Stimulated activated CD8-positive, alpha-beta memory T cell treated with anti-CD3 and anti-CD28 coated beads, Interleukin-4, amount 100 ng/mL, for 1 hour (primary cell): ENCODE data around the gene CD99.
A peak's percentile ranks its signal among the peaks of the same experiment; 100 is the strongest.

Experiments used
- DNase-seq, 2 donors: peaks; one replicate each; pipeline ENCODE4 v3.0.0-alpha.2; 2020; ENCODE audit warnings: low read depth in 2 of 2, low spot score in 1 of 2

Gene CD99, protein sequence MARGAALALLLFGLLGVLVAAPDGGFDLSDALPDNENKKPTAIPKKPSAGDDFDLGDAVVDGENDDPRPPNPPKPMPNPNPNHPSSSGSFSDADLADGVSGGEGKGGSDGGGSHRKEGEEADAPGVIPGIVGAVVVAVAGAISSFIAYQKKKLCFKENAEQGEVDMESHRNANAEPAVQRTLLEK

DNA sequence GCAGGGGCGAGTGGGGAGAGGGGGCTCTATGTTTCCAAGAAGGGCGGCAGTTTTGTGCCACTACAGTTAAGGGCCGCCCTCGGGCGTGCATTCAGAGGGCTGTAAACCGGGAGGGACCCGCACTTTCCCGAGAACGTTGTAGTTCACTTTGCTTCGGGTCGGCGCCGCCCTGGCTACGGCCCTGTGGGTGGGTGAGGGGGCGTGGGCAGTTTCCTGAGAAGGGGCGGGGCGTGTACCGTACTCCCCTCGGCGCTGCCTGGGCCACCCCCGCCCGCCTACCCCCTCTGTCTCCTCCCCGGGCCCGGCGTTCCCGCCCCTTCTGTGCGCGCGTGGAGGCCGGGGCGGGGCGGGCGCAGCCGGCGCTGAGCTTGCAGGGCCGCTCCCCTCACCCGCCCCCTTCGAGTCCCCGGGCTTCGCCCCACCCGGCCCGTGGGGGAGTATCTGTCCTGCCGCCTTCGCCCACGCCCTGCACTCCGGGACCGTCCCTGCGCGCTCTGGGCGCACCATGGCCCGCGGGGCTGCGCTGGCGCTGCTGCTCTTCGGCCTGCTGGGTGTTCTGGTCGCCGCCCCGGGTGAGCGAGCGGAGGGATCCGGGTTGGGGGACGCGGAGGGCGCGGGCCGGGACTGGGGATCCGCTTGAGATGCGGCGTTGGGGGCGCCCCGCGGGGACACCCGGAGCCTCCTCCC is at the start of gene CD99:
Gene CD99 (plus strand): TSS at position 440 of the 687 bp plus-strand sequence. CDS start 66 bp downstream, at position 506.
- DNase-seq = peak; percentile 80 to 83

GRCh38 chrX:2642146-2642545 is 48.9 kb upstream of the CD99 start:
- no peak for DNase-seq

DNA sequence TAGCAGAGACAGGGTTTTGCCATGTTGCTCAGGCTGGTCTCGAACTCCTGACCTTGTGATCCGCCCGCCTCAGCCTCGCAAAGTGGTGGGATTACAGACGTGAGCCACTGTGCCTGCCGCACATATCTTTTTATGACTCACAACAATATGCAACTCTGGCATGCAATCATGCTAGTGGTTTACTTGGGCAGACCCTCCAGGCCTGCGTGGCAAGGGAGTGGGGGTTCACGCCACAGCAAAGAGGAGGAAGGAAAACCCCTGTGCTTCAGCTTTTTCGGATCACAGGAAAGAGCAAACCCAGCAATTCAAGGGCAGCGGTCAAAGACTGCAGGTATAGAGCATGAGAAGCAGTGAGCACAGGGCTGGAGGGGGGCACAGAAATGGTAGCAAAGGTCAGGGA is 48.3 kb upstream of the CD99 start:
- no peak for DNase-seq

DNA sequence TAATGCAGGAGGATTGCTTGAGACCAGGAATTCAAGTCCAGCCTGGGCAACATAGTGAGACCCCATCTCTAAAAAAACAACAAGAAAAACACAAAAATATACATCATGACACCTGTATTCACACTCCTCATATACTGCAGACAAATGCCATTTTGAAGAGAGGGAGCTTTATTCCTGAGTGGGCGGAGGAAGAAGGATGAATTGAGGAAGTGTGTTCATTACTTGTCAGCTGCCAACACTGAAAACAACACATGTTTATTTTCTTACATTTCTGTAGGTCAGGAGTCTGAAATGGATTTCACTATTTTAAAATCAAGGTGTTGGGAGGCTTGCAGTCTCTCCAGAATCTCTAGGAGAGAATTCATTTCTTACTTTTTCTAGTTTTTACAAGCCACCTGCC is 47.2 kb upstream of the CD99 start:
- no peak for DNase-seq

GRCh38 chrX:2645563-2645962 is 45.5 kb upstream of the CD99 start:
- DNase-seq = no peak

DNA sequence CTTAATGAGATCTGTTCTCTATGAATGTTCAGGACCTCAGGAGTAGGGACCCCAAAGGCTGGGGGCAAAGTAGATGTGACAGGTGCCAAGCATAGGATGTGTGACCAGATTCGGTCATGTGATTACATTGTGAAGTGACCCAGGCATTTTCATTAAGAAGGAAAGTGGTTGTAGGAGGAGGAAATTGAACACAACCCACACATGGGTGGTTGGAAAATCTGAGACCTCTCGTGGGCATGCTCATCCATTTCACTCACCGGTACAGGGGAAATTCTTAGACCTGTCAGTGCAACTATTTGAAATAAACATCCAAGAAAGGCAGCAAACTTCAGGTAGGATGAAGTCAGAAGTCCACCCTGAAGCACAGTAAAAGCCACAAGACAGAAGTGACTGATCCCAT is 43.5 kb upstream of the CD99 start:
- no peak for DNase-seq

DNA sequence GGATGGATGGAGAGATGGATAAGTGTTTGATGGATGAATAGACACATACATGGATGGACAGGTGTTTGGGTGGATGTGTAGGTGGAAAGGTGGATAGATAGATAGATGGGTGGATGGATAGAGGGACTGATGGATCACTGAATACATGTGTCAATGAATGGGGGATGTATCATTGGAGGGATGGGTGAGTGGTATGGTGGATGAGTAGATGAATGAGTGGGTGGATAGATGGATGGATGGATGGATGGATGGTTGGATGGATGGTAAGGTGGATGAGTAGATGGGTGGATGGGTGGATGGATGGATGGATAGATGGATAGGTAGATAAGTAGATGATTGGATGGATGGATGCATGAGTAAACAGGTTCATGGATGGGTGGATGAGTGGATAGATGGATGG is 41.1 kb upstream of the CD99 start:
- no peak for DNase-seq

DNA sequence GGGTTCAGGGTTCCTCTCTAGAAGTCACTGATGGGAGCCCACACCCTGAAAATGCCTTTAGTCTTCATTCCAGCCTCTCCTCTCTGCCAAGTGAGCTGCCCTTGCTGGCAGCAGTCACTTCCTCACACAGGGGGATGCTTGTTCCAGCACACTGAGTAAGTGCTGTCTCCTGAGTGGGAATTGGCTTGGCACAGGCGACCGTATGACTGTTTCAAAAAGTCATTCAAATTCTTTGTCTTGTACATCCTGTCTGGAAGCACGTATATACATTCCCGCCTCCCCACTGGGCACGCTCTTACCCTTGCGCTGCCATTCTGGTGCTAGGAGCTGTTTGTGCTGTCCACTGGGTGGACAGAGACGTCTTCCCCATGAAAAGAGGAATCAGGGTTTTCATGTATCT is 40.2 kb upstream of the CD99 start:
- no peak for DNase-seq

DNA sequence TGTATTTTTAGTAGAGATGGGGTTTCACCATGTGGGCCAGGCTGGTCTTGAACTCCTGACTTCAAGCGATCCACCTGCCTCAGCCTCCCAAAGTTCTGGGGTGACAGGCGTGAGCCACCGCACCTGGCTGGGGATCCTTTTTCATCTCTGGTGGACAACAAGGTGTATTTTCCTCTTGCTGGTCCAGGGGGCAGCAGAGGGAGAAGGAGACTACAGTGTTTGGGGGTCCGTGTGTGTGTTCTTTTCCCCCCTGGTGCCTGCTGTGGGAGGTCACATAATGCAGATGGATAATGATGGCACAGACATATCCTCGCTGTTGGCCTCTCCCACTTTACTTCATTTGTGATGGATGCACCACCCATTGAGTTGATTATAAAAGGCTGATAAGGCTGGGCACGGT is 39.0 kb upstream of the CD99 start:
- no peak for DNase-seq

DNA sequence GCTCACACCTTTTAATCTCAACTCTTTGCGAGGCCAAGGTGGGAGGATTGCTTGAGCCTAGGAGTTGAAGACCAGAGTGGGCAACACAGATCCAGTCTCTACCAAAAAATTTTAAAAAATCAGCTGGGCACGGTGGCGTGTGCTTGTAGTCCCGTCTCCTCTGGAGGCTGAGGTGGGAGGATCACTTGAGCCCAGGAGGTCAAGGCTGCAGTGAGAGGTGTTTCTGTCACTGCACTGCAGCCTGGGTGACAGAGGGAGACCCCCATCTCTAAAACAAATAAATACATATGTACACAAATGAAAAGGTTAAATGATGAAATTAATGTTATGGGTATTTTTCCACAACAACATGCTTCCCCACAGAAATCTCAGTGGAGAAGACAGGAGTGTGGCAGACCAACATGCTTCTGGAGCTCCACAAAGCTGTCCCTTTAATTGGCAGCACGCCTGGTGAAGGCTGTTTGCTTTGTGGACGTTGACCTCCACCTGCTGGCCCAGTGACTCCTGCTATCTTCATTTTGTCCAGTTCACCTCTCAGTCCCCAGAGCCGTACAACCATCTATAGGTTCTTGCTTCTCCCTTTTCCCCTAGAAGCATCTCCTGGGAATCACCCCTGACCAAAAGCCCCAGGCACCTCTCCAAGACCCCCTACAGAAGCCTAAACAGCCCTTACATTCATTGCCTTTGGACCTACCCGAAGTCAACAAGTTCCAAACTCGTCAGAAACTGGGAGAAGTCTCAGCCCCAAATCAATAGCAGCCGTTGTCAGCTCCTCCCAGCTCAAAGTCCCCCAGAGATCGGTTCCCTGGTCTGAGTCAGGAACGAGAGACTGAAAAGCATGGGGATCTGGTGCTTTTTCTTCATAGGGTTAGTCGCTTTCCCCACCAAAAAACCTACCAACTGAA is 36.4 kb upstream of the CD99 start:
- no peak for DNase-seq

DNA sequence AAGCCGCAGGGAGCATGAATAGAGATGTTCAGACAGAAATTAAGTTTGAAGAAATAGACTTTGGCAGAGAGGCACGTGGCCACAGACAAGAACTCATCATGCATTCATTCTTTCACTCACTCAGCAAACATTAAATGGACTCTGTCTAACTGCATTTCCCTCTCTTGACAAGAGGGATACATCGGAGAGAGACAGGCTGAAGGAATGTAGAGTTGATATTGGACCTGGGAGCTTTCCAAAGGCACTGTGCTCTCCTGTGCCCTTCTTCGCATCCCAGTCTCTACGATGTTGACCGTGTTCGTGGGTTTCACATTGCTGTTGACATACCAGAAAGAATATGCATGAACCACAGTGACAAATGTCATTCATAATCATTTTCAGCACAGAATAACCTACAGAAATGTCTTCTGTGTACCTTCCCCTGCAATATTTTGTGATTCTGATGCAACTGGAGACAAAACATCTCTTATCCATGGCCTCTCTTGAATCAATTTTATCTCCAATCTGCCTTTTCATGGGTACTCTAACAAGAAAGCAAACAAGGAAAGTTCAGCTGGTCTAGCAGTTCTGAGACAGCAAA is 34.7 kb upstream of the CD99 start:
- DNase-seq = no peak

GRCh38 chrX:2657532-2658113 is 33.5 kb upstream of the CD99 start:
- no peak for DNase-seq

DNA sequence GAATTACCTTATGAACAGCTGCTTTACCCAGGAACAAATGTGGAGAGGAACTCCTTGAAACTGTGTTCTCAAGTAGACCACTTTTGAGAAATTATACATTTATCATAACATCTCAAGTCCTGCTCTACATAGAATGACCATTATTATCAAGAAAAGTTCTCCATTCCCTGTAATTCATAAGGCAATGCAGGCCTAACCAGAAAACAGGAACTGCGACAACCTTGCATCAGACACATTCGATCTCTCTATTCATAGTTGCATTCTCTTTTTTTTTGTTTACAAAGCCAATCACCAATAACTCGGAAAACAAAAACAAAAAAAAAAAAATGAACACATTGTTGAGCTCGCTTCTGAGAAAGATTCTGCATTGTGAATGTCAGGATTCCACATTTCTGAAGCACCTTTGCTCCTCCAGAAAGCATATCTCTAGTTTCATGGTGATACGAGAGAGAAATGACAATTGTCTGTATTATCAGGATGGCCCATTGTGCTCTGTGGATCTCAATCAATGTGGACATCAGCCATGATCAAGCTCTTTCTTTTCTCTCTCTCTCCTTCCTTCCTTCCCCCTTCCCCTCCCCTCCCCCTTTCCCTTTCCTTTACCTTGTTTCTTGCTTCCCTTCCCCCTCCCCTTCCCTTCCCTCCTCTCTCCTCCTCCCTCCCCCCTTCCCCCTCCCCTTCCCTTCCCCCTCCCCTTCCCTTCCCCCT is 32.4 kb upstream of the CD99 start:
- no peak for DNase-seq

DNA sequence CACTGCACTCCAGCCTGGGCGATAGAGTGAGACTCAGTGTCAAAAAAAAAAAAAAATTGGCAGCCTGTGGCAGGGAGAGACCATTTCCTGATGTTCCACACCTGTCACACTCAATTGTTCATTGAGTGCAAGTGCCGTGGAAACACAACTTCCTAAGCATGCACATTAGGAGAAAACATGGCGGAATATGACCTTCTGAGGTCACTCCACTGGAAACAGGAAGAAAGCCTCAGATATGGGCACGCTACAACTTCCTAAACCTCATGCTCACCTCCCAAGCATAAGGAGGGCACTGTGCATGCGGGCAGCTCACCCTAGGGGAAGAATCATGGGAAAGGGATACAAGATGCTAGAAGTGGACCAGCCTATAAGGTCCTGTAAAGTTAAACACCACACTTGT is 28.5 kb upstream of the CD99 start:
- DNase-seq = no peak

- no peak for DNase-seq
Observed at GRCh38 chrX:2664502-2664901, 26.6 kb upstream of the CD99 start.

DNA sequence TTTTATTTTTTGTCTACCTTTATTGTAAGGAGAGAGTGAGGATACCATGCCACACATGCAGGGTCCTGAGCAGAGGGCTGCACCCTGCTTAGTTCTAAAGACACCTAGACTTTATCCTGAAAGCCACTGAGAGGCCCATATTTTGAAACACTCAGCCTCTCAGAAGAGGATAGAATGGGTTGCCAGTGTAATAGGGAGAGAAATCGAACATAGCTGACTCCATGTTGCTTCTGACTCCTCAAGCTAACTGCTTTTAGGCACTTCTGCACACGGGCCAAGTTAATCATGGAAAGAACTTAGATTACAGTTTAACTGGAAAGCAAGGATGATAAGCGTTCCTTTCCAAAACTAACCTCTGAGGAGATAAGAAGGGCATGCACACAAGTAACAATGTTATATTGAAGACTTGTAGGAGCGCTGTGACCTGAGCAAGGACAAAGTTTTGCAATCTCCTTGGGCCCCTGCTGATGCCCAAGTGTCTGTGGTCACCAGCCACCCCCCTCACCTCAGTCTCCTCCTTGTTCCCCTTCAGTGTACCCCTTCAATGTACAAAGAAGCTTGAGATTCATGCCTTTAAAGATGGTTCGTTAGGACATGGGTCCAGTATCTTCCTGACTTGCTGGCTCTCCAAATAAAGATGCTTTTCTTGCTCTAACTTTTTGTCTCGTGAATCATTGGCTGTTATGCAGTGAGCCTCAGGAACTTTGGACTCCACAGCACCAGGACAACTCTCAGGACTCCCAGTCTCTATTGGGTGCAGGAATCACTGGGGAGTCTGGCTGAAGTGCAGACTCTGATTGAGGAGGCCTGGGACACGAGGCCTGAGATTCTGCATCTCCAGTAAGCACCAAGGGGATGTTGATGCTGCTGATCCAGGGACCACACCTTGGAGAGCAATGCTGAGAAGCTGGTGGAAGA is 25.4 kb upstream of the CD99 start:
- DNase-seq = no peak

- DNase-seq = no peak
Observed at GRCh38 chrX:2666491-2666890, 24.6 kb upstream of the CD99 start.

DNA sequence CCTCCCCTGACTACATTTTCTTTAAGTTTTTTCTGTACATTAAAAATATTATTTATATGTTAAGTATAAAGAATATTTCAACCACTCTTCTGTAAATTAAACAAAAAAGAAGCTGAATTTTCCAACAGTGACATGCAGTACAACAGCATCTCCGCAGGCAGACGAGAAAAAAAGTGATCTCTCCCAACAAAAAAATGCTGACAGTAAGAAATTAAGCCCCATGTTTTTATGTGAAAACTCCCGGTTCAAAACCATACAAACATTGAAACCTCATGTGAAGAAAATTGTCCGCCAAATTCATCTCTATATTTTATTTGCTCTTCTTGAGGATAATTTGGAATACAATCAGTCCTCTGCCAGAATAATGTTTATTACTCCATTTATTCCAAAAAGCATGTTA is 20.1 kb upstream of the CD99 start:
- DNase-seq = no peak

- no peak for DNase-seq
Observed at GRCh38 chrX:2672084-2672483, 19.0 kb upstream of the CD99 start.

GRCh38 chrX:2673611-2674010 is 17.5 kb upstream of the CD99 start:
- no peak for DNase-seq
